HEK293 (cell line): Measurements from ENCODE around the gene CDC25A.

Source experiments
- ATF2 ChIP-seq: fragments of 450-650 bp; formaldehyde crosslinking; IDR thresholded peaks from 2 replicates; pipeline ENCODE4 v1.5.1; 2016; ENCODE audit warnings: missing biosample characterization, missing genetic modification characterization, low read depth
- CTCF ChIP-seq: fragments of 450-650 bp; formaldehyde crosslinking; IDR thresholded peaks from 2 replicates; pipeline ENCODE4 v1.5.1; 2016; ENCODE audit warnings: missing biosample characterization, missing genetic modification characterization
- ELK4 ChIP-seq: IDR thresholded peaks from 2 replicates; pipeline ENCODE4 v1.6.1; 2011; ENCODE audit warnings: mild to moderate bottlenecking, low read depth, low read length, borderline replicate concordance
- ZBTB26 ChIP-seq: fragments of 450-650 bp; formaldehyde crosslinking; optimal IDR thresholded peaks from 2 replicates; pipeline ENCODE3; 2016; ENCODE audit warnings: missing biosample characterization, mild to moderate bottlenecking, missing genetic modification characterization
- ZNF121 ChIP-seq: fragments of 450-650 bp; formaldehyde crosslinking; IDR thresholded peaks from 2 replicates; pipeline ENCODE4 v1.5.1; 2016; ENCODE audit warnings: missing biosample characterization, missing genetic modification characterization
- ZNF138 ChIP-seq: fragments of 450-650 bp; formaldehyde crosslinking; IDR thresholded peaks from 2 replicates; pipeline ENCODE4 v1.5.1; 2016; ENCODE audit warnings: missing biosample characterization, missing genetic modification characterization, borderline replicate concordance

- TF ChIP-seq ZNF121 (tag by site-specific recombination) (no peak), ZNF138 (tag by site-specific recombination) (no peak), ZBTB26 (no peak), CTCF (tag by site-specific recombination) (no peak), ATF2 (tag by site-specific recombination) (no peak), ELK4 (no peak)
These were observed 10.9 kb upstream of the CDC25A start for GRCh38 chr3:48199117-48199516.
